Measurements from ENCODE around the gene KSR1.

- TF ChIP-seq CTCF (IDR thresholded peaks at IDR 0.05) (no peak), POLR2A (IDR thresholded peaks at IDR 0.05) (no peak)
Measured at GRCh38 chr17:27496437-27496943, 40.2 kb downstream of the KSR1 start.

All from uterus (tissue), 2 donors.